Osteoblast (primary cell): ENCODE results near the gene RIMBP2. TPM values are rescaled to one million over a fixed set of nuclear protein-coding genes. Genes with fewer than 3 reads are reported as not detected.
A peak's percentile ranks its signal among the peaks of the same experiment; 100 is the strongest.

Experiments
- DNase-seq: peaks from one replicate; pipeline ENCODE4 v3.0.0; 2011; ENCODE audit warnings: low spot score, mixed read lengths; ENCODE audit not compliant: insufficient read length; ENCODE audit errors: missing footprints
- H2AFZ ChIP-seq: 2 replicates; pipeline ENCODE4 v1.6.0; 2011; ENCODE audit warnings: mild to moderate bottlenecking, low read length
- H3K27ac ChIP-seq: 2 replicates; pipeline ENCODE4 v1.5.1; 2011; ENCODE audit warnings: mild to moderate bottlenecking, low read depth, low read length, moderate library complexity
- H3K27me3 ChIP-seq: 2 replicates; pipeline ENCODE4 v1.6.0; 2012; ENCODE audit warnings: mild to moderate bottlenecking, control low read depth, inconsistent platforms, low read length, moderate library complexity; ENCODE audit not compliant: insufficient read depth
- H3K36me3 ChIP-seq: 2 replicates; pipeline ENCODE4 v1.5.1; 2011; ENCODE audit warnings: mild to moderate bottlenecking, low read length, control low read depth, moderate library complexity; ENCODE audit not compliant: insufficient read depth
- H3K4me1 ChIP-seq: 2 replicates; pipeline ENCODE4 v1.5.1; 2011; ENCODE audit warnings: mild to moderate bottlenecking, low read length, control low read depth, moderate library complexity; ENCODE audit not compliant: insufficient read depth
- H3K4me2 ChIP-seq: 2 replicates; pipeline ENCODE4 v1.6.0; 2011; ENCODE audit warnings: mild to moderate bottlenecking, low read length; ENCODE audit not compliant: insufficient read depth
- H3K4me3 ChIP-seq: fragments of 200-600 bp; sonication (generic); 3 replicates; pipeline ENCODE4 v1.5.1; 2012; ENCODE audit warnings: mild to moderate bottlenecking, low read length, inconsistent platforms; ENCODE audit not compliant: insufficient read depth
- H3K79me2 ChIP-seq: 2 replicates; pipeline ENCODE4 v1.6.0; 2012; ENCODE audit warnings: mild to moderate bottlenecking, low read length, control low read depth, inconsistent platforms; ENCODE audit not compliant: insufficient read depth
- H3K9me3 ChIP-seq: 2 replicates; pipeline ENCODE4 v1.5.1; 2011; ENCODE audit warnings: low read depth, low read length, control low read depth
- H4K20me1 ChIP-seq: 2 replicates; pipeline ENCODE4 v1.6.0; 2012; ENCODE audit warnings: mild to moderate bottlenecking, low read length, control low read depth; ENCODE audit not compliant: insufficient read depth
- total RNA-seq: library from RNA; depleted of rRNA; stranded (reverse); fragments of >200 nt; gene quantifications from 2 replicates; pipeline ENCODE4 v1.2.3, GENCODE V29; 2012
- TF ChIP-seq, protein P1 (sequence below): IDR thresholded peaks from 2 replicates; pipeline ENCODE4 v1.5.1; 2011; ENCODE audit warnings: mild to moderate bottlenecking, low read depth, low read length, moderate library complexity; ENCODE audit errors: extremely low read depth

The RIMBP2 gene
- total RNA-seq, 1 donor, result not detected

DNA sequence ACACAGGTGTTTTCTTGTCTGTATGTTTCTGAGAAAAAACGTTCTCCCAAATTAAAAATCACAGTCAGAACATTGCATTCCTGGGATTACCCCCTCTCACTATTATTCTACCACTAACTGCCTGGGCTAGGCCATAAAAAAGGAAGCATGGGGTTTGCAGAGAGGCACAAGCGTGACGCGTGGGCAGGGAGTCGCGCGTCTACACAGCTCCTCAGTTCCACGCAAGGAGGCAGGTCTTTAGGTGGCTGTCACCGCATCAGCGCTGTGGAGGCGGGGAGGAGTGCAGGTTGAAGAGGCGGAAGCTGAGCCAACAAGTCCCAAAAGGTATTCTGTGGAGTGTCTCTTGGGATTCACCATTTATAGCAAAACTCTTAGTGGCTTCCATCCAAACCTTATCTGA is 109.9 kb downstream of the RIMBP2 start:
- no peak overlapping the region for H2AFZ ChIP-seq
- no peaks in the 10 kb centered on the region for H3K27me3 ChIP-seq
- no peak overlapping the region for H3K27ac ChIP-seq
- DNase-seq, result no peak
- no peaks in the 10 kb centered on the region for H3K79me2 ChIP-seq
- H3K4me2 ChIP-seq, result no peak overlapping the region
- no peak overlapping the region for H3K4me3 ChIP-seq
- H3K9me3 ChIP-seq, result no peaks in the 10 kb centered on the region
- TF ChIP-seq, protein P1, sequence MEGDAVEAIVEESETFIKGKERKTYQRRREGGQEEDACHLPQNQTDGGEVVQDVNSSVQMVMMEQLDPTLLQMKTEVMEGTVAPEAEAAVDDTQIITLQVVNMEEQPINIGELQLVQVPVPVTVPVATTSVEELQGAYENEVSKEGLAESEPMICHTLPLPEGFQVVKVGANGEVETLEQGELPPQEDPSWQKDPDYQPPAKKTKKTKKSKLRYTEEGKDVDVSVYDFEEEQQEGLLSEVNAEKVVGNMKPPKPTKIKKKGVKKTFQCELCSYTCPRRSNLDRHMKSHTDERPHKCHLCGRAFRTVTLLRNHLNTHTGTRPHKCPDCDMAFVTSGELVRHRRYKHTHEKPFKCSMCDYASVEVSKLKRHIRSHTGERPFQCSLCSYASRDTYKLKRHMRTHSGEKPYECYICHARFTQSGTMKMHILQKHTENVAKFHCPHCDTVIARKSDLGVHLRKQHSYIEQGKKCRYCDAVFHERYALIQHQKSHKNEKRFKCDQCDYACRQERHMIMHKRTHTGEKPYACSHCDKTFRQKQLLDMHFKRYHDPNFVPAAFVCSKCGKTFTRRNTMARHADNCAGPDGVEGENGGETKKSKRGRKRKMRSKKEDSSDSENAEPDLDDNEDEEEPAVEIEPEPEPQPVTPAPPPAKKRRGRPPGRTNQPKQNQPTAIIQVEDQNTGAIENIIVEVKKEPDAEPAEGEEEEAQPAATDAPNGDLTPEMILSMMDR, result no peak
- no peaks in the 10 kb centered on the region for H4K20me1 ChIP-seq
- no peaks in the 10 kb centered on the region for H3K36me3 ChIP-seq
- H3K4me1 ChIP-seq, result no peaks in the 10 kb centered on the region

DNA sequence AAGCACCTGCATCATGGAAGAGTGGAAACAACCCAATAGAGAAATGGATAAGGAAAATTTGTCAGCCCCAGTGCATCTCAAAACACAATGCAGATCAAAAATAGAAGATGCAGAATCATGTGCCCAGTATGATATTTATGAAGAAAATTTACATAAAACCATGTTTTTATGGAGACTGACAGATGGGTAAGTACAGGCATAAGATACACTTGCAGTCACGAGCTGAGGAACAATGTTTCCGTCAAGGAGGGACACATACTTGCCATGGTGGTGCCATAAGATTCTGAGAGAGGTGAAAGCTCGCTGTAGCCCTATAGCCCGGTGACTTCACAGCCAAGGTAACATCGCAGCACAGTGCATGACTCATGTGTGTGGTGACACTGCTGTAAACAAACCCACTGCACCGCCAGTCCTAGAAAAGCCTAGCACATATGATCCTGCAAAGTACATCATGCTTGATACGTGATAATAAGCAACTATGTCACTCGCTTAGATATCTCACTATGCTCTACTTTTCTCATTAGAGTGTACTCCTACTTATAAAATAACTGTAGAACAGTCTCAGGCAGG is 112.6 kb downstream of the RIMBP2 start:
- no peaks in the 10 kb centered on the region for H3K27me3 ChIP-seq
- H3K9me3 ChIP-seq, result no peaks in the 10 kb centered on the region
- TF ChIP-seq, protein P1, result no peak

DNA sequence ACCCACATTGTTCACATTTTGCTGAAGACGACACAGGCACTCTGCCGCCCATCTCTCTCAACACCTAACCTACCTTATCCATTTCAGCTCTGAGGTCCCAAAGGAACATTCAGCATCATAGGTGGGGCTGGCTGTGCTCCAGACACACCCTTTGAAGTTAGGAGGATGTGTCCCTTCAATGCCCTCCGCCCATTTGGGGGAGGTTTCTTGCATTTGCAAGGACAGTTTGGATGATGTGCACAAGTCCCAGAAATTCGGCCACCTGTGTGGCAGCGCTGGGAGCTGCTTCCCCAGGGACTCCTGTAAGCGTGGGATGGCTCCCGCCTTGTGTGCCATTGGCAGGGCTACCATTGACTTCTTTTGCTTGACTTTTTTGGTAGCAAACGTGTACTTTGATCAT is 113.8 kb downstream of the RIMBP2 start:
- Histone ChIP-seq H3K4me2 (no peak overlapping the region), H2AFZ (no peak overlapping the region), H3K79me2 (no peaks in the 10 kb centered on the region), H3K9me3 (no peaks in the 10 kb centered on the region), H3K36me3 (no peaks in the 10 kb centered on the region), H3K4me1 (no peaks in the 10 kb centered on the region), H3K27me3 (no peaks in the 10 kb centered on the region), H3K4me3 (no peak overlapping the region), H3K27ac (no peak overlapping the region), H4K20me1 (no peaks in the 10 kb centered on the region)
- TF ChIP-seq, protein P1, result no peak
- peak; percentile 53 for DNase-seq

More for the DNA sequence above, 112.6 kb downstream of the RIMBP2 start:
- no peak overlapping the region for H3K27ac ChIP-seq
- H3K4me1 ChIP-seq, result no peaks in the 10 kb centered on the region
- no peak overlapping the region for H2AFZ ChIP-seq
- H3K79me2 ChIP-seq, result no peaks in the 10 kb centered on the region
- DNase-seq, result no peak
- no peaks in the 10 kb centered on the region for H3K36me3 ChIP-seq
- no peaks in the 10 kb centered on the region for H4K20me1 ChIP-seq
- H3K4me2 ChIP-seq, result no peak overlapping the region
- no peak overlapping the region for H3K4me3 ChIP-seq

DNA sequence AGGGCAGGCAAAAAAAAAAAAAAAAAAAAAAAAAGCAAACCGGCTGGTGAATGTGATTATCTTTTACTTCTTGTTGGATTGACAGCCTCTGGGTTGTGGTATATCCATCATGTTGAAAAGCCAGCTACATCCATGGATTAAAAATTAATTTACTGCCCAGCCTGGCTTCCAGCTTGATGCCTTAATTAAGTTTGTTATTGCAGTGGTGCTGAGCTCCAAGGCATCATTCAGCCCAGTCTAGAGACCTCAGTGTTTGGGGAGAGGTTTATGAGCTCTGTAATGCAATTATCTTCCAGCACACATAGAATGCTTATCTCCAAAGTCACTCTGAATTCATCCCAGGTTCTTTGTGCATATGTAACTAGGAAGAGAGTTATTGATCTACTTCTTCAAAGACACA is 114.8 kb downstream of the RIMBP2 start:
- H3K36me3 ChIP-seq, result no peaks in the 10 kb centered on the region
- H4K20me1 ChIP-seq, result no peaks in the 10 kb centered on the region
- no peak overlapping the region for H2AFZ ChIP-seq
- H3K27me3 ChIP-seq, result no peaks in the 10 kb centered on the region
- no peak overlapping the region for H3K4me2 ChIP-seq
- no peak overlapping the region for H3K4me3 ChIP-seq
- no peaks in the 10 kb centered on the region for H3K4me1 ChIP-seq
- no peaks in the 10 kb centered on the region for H3K9me3 ChIP-seq
- TF ChIP-seq, protein P1, result no peak
- H3K79me2 ChIP-seq, result no peaks in the 10 kb centered on the region
- no peak for DNase-seq
- no peak overlapping the region for H3K27ac ChIP-seq
